Measurements from ENCODE around the gene PUSL1. TPM values are rescaled to one million over a fixed set of nuclear protein-coding genes. Genes with fewer than 3 reads are reported as not detected.

PUSL1 gene
- total RNA-seq, 1 donor from 2014 or later: 45.5 TPM

DNA sequence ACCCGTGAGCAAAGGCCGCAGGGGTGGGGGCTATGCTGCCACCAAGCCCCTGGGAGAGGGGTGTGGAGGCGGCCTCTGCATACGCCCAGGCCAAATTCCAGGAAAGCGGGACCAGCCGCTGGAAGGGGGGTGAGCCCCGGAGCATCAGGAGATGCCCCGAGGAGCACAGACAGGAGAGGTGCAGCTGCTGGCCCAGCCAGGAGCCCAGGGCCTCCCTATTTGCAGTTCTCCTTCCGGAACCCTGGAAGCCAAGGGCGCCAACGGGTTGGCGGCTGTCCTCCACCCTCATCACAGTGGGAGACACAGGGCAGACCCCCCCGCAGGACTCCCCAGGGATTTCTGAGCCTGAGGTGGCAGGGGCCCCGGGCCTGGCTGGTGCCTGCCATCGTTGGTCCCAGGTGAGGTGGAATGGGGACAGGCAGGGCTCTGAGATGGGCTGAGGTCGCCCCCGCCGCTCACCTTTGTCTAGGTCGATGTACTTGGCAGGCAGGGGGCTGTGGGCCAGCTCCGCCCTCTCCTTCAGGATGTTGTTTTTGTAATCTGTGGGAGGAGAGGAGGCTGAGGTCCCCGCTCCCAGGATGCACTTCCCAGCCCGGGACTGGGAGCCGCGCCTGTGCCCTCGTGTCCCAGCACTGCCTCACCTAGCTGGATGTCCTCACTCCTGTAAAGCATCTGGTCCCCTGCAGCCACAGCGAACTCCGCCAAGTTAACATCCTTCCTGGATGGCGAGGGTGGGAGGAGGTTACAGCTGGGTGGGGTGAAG, 45.2 kb downstream of the PUSL1 start:
- Mint-ChIP-seq H3K9me3 (ENCODE audit: unreplicated experiment) (peaks cover 3% of the 10 kb centered on the region), H3K27ac (ENCODE audit: unreplicated experiment) (no peak overlapping the region), H3K4me1 (ENCODE audit: low read depth, unreplicated experiment) (peaks cover 9% of the 10 kb centered on the region), H3K27me3 (ENCODE audit: unreplicated experiment) (peaks cover 12% of the 10 kb centered on the region), H3K36me3 (ENCODE audit: unreplicated experiment) (no peaks in the 10 kb centered on the region), H3K4me3 (ENCODE audit: unreplicated experiment) (no peak overlapping the region)
- peak; percentile 37 for DNase-seq
- TF ChIP-seq, protein P1, sequence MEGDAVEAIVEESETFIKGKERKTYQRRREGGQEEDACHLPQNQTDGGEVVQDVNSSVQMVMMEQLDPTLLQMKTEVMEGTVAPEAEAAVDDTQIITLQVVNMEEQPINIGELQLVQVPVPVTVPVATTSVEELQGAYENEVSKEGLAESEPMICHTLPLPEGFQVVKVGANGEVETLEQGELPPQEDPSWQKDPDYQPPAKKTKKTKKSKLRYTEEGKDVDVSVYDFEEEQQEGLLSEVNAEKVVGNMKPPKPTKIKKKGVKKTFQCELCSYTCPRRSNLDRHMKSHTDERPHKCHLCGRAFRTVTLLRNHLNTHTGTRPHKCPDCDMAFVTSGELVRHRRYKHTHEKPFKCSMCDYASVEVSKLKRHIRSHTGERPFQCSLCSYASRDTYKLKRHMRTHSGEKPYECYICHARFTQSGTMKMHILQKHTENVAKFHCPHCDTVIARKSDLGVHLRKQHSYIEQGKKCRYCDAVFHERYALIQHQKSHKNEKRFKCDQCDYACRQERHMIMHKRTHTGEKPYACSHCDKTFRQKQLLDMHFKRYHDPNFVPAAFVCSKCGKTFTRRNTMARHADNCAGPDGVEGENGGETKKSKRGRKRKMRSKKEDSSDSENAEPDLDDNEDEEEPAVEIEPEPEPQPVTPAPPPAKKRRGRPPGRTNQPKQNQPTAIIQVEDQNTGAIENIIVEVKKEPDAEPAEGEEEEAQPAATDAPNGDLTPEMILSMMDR (IDR thresholded peaks at IDR 0.05; ENCODE audit: partially characterized antibody, unreplicated experiment): no peak

DNA sequence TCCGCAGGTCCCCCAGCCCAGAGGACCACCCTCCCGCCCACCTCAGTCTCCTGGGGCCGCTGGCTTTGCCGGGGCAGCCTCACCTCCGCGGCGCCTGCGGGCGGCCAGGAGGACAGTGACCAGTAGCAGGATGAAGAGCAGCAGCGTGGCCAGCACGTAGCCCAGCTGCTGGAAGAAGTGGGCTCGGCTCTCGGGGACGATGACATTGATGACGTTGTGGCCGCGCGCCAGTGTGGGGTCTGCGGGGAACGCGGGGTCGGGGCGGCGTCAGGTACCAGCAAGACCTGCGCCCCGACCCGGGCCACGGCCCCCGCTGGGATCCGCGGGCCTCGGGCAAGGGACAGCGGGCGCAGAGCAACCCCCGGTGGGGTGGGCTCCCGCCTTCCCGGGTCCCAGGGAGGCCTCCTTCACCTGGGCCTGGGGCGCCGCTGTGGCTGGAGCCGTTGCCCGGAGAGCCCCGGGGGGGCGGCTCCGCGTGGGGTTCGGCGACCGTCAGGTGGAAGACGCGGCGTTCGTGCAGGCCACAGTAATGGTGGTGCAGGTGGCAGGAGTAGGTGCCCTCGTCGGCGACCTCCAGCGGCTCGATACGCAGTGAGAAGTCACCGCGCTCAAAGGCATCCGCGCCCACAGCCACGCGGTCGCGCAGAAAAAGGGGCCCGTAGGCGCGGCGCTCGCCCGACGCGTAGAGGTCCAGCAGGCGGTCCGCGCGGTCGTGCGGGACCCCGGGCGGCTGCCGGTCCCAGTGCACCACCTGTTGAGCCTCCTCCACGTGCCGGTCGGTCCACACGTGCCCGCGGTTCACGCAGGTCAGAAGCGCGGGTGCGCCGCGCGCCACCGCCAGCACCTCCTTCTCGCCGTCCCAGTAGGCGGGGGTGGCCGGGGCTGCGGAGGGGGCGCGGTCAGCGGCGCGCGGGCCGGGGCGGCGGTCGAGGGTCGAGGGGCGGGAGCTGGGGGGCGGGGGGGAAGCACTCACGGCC, 46.2 kb downstream of the PUSL1 start:
- peaks cover 11% of the 10 kb centered on the region for H3K4me1 Mint-ChIP-seq (ENCODE audit: low read depth, unreplicated experiment)
- H3K27ac Mint-ChIP-seq (ENCODE audit: unreplicated experiment): no peak overlapping the region
- peak; percentile 56 for DNase-seq
- no peaks in the 10 kb centered on the region for H3K36me3 Mint-ChIP-seq (ENCODE audit: unreplicated experiment)
- peaks cover 12% of the 10 kb centered on the region for H3K27me3 Mint-ChIP-seq (ENCODE audit: unreplicated experiment)
- H3K9me3 Mint-ChIP-seq (ENCODE audit: unreplicated experiment): peaks cover 3% of the 10 kb centered on the region
- TF ChIP-seq, protein P1 (IDR thresholded peaks at IDR 0.05; ENCODE audit: partially characterized antibody, unreplicated experiment): no peak
- no peak overlapping the region for H3K4me3 Mint-ChIP-seq (ENCODE audit: unreplicated experiment)

DNA sequence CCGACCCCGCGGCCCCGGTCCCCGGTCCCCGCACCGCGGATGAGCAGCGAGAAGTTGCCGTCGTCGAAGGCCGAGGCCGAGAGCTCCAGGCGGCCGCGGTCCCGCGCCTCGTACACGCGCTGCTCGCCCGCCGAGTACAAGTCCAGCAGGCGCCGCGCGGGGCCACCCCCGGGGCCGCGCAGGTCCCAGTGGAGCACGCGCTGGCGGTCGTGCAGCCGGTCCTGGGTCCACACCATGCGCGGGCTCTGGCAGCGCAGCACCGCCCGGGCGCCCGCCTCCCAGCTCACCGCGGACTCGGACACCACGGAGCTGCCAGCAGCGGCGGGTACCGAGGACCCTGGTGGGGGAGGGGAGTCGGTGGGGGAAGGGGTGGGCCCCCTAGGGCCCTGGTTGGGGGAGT, 47.0 kb downstream of the PUSL1 start:
- H3K27ac Mint-ChIP-seq (ENCODE audit: unreplicated experiment): no peak overlapping the region
- TF ChIP-seq, protein P1 (IDR thresholded peaks at IDR 0.05; ENCODE audit: partially characterized antibody, unreplicated experiment): no peak

DNA sequence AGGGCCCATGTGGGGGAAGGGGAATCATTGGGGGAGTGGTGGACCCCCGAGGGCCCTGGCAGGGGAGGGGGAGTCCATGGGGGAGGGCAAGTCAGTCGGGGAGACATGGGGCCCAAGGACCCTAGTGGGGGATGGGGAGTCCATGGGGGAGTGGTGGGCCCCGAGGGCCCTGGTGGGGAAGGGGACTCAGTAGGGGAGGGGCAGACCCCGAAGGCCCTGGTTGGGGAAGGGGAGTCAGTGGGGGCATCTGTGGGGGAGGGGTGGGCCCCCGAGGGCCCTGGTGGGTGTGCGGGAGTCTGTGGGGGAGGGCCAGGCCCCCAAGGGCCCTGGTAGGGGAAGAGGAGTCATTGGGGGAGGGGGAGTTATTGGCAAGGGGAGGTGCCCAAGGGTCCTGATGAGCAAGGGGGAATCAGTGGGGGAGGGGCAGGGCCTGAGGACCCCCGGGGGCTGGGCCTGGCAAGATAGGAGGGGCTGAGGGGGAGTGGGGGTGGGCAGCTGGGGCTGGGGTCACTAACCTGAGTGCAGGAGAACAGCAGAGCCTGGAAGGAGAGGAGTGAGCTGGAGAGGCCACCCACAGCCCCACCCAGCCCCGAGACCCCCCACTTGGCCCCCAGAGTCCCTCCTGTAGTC, 47.9 kb downstream of the PUSL1 start:
- no peaks in the 10 kb centered on the region for H3K36me3 Mint-ChIP-seq (ENCODE audit: unreplicated experiment)

More for the DNA sequence above, 47.0 kb downstream of the PUSL1 start:
- no peaks in the 10 kb centered on the region for H3K36me3 Mint-ChIP-seq (ENCODE audit: unreplicated experiment)
- H3K27me3 Mint-ChIP-seq (ENCODE audit: unreplicated experiment): peaks cover 12% of the 10 kb centered on the region
- DNase-seq: peak; percentile 49
- peaks cover 3% of the 10 kb centered on the region for H3K9me3 Mint-ChIP-seq (ENCODE audit: unreplicated experiment)
- no peak overlapping the region for H3K4me3 Mint-ChIP-seq (ENCODE audit: unreplicated experiment)
- H3K4me1 Mint-ChIP-seq (ENCODE audit: low read depth, unreplicated experiment): peaks cover 11% of the 10 kb centered on the region

More for the DNA sequence above, 47.9 kb downstream of the PUSL1 start:
- no peak overlapping the region for H3K4me3 Mint-ChIP-seq (ENCODE audit: unreplicated experiment)
- peaks cover 5% of the 10 kb centered on the region for H3K9me3 Mint-ChIP-seq (ENCODE audit: unreplicated experiment)
- peaks cover 16% of the 10 kb centered on the region for H3K27me3 Mint-ChIP-seq (ENCODE audit: unreplicated experiment)
- peaks cover 16% of the 10 kb centered on the region for H3K4me1 Mint-ChIP-seq (ENCODE audit: low read depth, unreplicated experiment)
- H3K27ac Mint-ChIP-seq (ENCODE audit: unreplicated experiment): no peak overlapping the region
- TF ChIP-seq, protein P1 (IDR thresholded peaks at IDR 0.05; ENCODE audit: partially characterized antibody, unreplicated experiment): no peak
- peak; percentile 17 for DNase-seq

Measured in glutamatergic neuron (in vitro differentiated cells).